ENCODE data around the gene CORO1C. TPM values are rescaled to one million over a fixed set of nuclear protein-coding genes. Genes with fewer than 3 reads are reported as not detected.
A peak's percentile ranks its signal among the peaks of the same experiment; 100 is the strongest.

CORO1C gene
- total RNA-seq, 1 donor from 2014 or later: 171 TPM

DNA sequence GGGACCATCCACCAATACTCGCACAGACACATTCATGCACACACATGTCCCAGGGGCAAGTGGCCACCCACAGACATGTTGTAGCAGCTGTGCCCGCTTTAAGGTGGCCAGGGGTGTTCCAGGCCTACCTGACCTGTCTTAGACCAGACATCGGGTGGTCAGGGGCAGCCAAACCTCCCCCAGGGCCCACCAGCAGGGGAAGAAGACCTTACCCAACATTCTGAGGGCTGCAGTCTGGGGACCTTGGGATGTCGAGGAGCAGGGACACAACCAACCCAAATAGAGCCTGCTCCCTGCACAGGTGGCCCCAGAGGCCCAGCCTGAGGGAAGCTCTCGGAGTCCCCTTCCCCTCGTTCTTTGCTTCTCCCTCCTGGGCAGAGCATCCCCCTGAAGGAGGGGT, 131.8 kb downstream of the CORO1C start:
- TF ChIP-seq, protein P1, sequence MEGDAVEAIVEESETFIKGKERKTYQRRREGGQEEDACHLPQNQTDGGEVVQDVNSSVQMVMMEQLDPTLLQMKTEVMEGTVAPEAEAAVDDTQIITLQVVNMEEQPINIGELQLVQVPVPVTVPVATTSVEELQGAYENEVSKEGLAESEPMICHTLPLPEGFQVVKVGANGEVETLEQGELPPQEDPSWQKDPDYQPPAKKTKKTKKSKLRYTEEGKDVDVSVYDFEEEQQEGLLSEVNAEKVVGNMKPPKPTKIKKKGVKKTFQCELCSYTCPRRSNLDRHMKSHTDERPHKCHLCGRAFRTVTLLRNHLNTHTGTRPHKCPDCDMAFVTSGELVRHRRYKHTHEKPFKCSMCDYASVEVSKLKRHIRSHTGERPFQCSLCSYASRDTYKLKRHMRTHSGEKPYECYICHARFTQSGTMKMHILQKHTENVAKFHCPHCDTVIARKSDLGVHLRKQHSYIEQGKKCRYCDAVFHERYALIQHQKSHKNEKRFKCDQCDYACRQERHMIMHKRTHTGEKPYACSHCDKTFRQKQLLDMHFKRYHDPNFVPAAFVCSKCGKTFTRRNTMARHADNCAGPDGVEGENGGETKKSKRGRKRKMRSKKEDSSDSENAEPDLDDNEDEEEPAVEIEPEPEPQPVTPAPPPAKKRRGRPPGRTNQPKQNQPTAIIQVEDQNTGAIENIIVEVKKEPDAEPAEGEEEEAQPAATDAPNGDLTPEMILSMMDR (conservative IDR thresholded peaks at IDR 0.05): no peak
- H3K27me3 Mint-ChIP-seq (ENCODE audit: low read depth): no peaks in the 10 kb centered on the region
- H3K9me3 Mint-ChIP-seq: no peaks in the 10 kb centered on the region
- H3K4me3 Mint-ChIP-seq: no peak overlapping the region
- no peak for DNase-seq (ENCODE audit: low read depth, low spot score)
- peaks cover 7% of the 10 kb centered on the region for H3K4me1 Mint-ChIP-seq
- H3K27ac Mint-ChIP-seq (ENCODE audit: unreplicated experiment): peak overlapping the region; percentile 92
- no peaks in the 10 kb centered on the region for H3K36me3 Mint-ChIP-seq (ENCODE audit: low read depth)

DNA sequence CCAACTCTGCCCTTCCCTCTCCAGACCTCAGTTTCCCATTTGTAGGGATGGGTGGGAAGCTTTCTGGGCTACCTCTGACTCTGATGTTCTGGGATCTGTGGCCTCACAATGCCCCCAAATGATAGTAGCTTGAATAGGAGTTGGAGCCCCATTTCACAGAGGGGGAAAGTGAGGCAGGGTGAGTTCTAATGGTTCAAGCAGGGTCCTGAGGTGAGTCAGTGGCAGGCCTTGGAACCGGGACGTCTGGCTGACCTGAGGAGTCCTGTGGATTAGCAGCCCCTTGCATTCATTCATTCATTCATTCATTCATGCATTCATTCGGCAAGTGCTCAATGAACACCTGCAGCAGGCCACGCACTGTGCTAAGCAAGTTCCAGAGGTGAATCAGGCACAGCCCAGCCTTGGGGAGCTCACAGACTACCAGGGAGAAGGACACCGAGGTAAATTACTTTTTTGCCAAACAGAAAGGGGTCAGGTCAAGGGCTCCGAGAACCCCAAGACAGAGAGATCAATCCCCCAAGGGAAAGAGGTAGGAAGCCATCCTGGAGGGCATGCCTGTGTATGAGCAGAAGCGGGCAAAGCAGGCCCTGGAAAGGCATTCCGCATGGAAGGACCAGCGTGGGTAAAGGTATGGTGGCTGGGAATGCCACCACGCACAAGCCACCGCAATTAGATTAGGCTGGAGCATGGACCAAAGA, 132.6 kb downstream of the CORO1C start:
- no peak overlapping the region for H3K4me3 Mint-ChIP-seq
- peak overlapping the region; percentile 92 for H3K27ac Mint-ChIP-seq (ENCODE audit: unreplicated experiment)
- no peaks in the 10 kb centered on the region for H3K27me3 Mint-ChIP-seq (ENCODE audit: low read depth)
- H3K4me1 Mint-ChIP-seq: peaks cover 7% of the 10 kb centered on the region
- H3K9me3 Mint-ChIP-seq: no peaks in the 10 kb centered on the region
- H3K36me3 Mint-ChIP-seq (ENCODE audit: low read depth): no peaks in the 10 kb centered on the region
- no peak for DNase-seq (ENCODE audit: low read depth, low spot score)
- TF ChIP-seq, protein P1 (conservative IDR thresholded peaks at IDR 0.05): no peak

DNA sequence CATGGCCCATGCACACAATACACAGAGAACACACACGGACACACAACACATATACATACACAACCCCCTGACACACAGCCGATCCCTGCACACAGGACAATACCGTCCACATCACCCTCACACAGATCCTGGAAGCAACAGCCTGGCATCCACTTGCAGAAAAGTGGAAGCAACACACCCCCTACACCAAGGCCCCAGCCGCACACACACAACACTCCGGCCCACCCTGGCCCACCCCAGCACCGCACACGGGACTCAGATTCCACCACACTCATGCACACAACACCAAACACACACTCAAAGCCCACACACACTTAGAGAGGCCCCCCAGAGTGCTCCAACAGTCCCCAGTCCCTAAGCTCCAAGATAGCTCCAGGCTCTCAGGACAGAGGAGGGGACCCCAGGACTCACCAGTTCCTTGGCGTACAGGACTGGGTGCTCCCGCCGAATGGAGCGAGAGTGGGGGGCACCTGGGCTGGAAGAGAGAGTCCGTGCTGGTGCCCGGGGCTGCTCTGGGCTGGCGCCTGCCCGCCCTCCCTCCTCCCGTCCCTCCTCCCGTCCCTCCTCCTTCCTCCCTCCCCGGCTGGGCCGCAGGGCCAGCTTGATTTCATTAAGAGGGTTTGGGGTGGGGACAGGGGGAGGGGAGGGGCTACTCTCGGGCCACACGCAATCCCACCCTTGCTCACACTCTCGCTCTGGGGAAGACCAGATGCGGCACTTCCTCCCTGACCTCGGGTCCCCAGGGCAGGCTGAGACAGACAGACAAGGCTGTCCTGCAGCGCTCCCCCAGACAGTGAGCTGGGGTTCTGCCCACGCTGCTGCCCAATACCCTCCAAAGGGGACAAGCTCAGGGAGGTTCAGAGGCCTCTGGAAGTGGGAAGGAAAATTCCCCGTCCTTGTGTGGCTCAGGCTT, 133.5 kb downstream of the CORO1C start, which contains the start of gene TMEM119:
TSS of gene TMEM119 (minus strand) at position 526 of the 913 bp plus-strand sequence. CDS start 5,701 bp downstream, outside the sequence.
- H3K9me3 Mint-ChIP-seq: no peaks in the 10 kb centered on the region
- TF ChIP-seq, protein P1 (conservative IDR thresholded peaks at IDR 0.05): no peak
- peaks cover 7% of the 10 kb centered on the region for H3K4me1 Mint-ChIP-seq
- H3K27me3 Mint-ChIP-seq (ENCODE audit: low read depth): no peaks in the 10 kb centered on the region
- DNase-seq (ENCODE audit: low read depth, low spot score): no peak
- peak within 1 kb of the TSS; percentile 13 for H3K27ac Mint-ChIP-seq (ENCODE audit: unreplicated experiment)
- H3K36me3 Mint-ChIP-seq (ENCODE audit: low read depth): no peaks in the 10 kb centered on the region
- no peak within 1 kb of the TSS for H3K4me3 Mint-ChIP-seq

DNA sequence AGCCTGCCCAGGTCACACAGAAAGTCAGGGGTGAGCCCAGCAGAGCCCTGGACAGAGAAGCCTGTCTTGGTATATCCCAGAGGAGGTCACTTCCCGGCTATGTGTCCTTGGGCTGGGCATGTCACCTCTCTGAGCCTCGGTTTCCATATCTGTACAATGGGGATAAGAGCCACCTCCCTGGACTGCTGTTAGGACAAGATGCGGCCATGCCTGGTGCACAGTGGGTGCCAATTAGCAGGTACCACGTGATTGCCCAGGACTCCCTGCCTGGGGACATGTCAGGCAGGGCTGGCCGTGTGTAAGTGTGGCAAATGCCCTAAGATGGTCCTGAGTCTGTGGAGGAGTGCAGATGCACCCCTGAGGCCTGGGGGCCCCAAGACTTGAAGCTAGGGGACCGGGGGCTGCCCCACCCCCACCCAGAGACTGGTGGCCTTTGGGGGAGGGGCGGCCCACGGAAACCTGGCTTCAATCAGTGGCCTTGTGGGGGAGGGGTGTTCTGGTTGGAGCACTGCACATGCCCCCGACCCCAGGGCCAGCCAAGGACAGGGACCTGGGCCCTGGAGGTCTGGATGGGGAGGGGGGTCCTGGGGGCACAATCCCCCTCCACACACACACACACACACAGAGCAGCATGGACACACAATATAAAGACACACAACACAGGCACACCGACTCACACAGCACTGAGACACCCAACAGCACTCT, 134.3 kb downstream of the CORO1C start:
- no peak overlapping the region for H3K4me3 Mint-ChIP-seq
- no peak overlapping the region for H3K27ac Mint-ChIP-seq (ENCODE audit: unreplicated experiment)
- TF ChIP-seq, protein P1 (conservative IDR thresholded peaks at IDR 0.05): no peak
- peaks cover 7% of the 10 kb centered on the region for H3K4me1 Mint-ChIP-seq
- H3K36me3 Mint-ChIP-seq (ENCODE audit: low read depth): no peaks in the 10 kb centered on the region
- H3K27me3 Mint-ChIP-seq (ENCODE audit: low read depth): no peaks in the 10 kb centered on the region
- DNase-seq (ENCODE audit: low read depth, low spot score): no peak
- H3K9me3 Mint-ChIP-seq: no peaks in the 10 kb centered on the region

All from neural crest cell (in vitro differentiated cells).